ENCODE data around the gene BHLHE41. TPM values are rescaled to one million over a fixed set of nuclear protein-coding genes. Genes with fewer than 3 reads are reported as not detected.

Gene BHLHE41
- total RNA-seq, 1 donor from 2014 or later, result under 0.01 TPM

DNA sequence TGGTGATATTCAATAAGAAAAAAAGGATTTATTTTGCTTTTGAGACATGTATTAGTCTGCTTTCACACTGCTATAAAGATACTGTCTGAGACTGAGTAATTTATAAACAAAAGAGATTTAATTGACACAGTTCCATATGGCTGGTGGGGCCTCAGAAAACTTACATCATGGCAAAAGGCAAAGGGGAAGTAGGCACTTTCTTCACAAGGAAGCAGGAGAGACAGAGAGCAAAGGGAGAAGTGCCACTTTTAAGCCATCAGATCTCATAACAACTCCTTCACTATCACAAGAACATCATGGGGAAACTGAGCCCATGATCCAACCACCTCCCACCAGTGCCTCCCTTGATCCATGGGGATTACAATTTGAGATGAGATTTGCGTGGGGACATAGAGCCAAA lies 43.9 kb downstream of the BHLHE41 start:
- no peak for DNase-seq (ENCODE audit: low read depth in 2 of 2)

GRCh38 chr12:26077915-26078702 lies 46.7 kb downstream of the BHLHE41 start:
- DNase-seq (ENCODE audit: low read depth in 2 of 2), result no peak

Other genes with a start within 250 kb of the BHLHE41 start
- gene RASSF8, start 166.4 kb downstream of the BHLHE41 start, total RNA-seq, result 31.4 and 43.3 TPM in 2 replicates
- 0.22 and 0.40 TPM in 2 replicates for gene SSPN, start 70.5 kb upstream of the BHLHE41 start, total RNA-seq